OCI-LY7 (cell line): Measurements from ENCODE around the gene PRKAA1. TPM values are rescaled to one million over a fixed set of nuclear protein-coding genes. Genes with fewer than 3 reads are reported as not detected.
"Not testable (repeated sequence)": the region's sequence is repeated elsewhere in the genome, so short reads cannot be mapped to it uniquely, and the experiment has no call there.

Experiments
- BruUV-seq: library from RNA; stranded (reverse); fragments of 400-500 nt; replicated peaks from 2 replicates; lab custom pipeline; 2021; lab: Mats Ljungman, UMichigan
- CTCF ChIA-PET: fragments of 300-600 bp; sonication (Branson Sonifier 250); formaldehyde crosslinking; loops from one replicate; lab custom pipeline; 2022; ENCODE audit warnings: antibody characterized with exemption; ENCODE audit not compliant: unreplicated experiment; lab: Charles Lee
- POLR2A ChIA-PET: fragments of 300-600 bp; sonication (Branson Sonifier 250); formaldehyde crosslinking; loops from one replicate; lab custom pipeline; 2022; ENCODE audit warnings: antibody characterized with exemption; lab: Charles Lee
- DNase-seq: peaks from one replicate; pipeline ENCODE4 v3.0.0-alpha.2; 2015; ENCODE audit warnings: low spot score
- H2AFZ ChIP-seq: fragments of 200-600 bp; sonication (generic), shearing (Covaris generic); 2 replicates; pipeline ENCODE4 v1.6.1; 2014; ENCODE audit warnings: mild to moderate bottlenecking, antibody characterized with exemption, low read length, moderate library complexity
- H3K27ac ChIP-seq: fragments of 200-600 bp; sonication (generic); 2 replicates; pipeline ENCODE4 v1.5.1; 2014; ENCODE audit warnings: mixed run types, low read depth, mild to moderate bottlenecking, moderate library complexity, low read length, inconsistent platforms; ENCODE audit not compliant: poor library complexity, severe bottlenecking
- H3K36me3 ChIP-seq: fragments of 200-600 bp; sonication (generic); 2 replicates; pipeline ENCODE4 v1.6.1; 2014; ENCODE audit warnings: mild to moderate bottlenecking, antibody characterized with exemption, low read length, moderate library complexity, mixed read lengths; ENCODE audit not compliant: insufficient read depth
- H3K4me1 ChIP-seq: fragments of 200-600 bp; sonication (generic); 2 replicates; pipeline ENCODE4 v1.5.1; 2014; ENCODE audit warnings: mild to moderate bottlenecking, low read length; ENCODE audit not compliant: insufficient read depth, poor library complexity, severe bottlenecking
- H3K4me2 ChIP-seq: fragments of 200-600 bp; sonication (generic); 2 replicates; pipeline ENCODE4 v1.6.1; 2014; ENCODE audit warnings: mild to moderate bottlenecking, low read length
- H3K4me3 ChIP-seq: fragments of 200-600 bp; sonication (generic); 2 replicates; pipeline ENCODE4 v1.5.1; 2014; ENCODE audit warnings: mild to moderate bottlenecking, low read depth, low read length; ENCODE audit not compliant: poor library complexity, severe bottlenecking
- H3K79me2 ChIP-seq: fragments of 200-600 bp; sonication (generic); 2 replicates; pipeline ENCODE4 v1.6.1; 2016; ENCODE audit warnings: low read depth, mild to moderate bottlenecking, low read length, moderate library complexity, mixed read lengths; ENCODE audit not compliant: insufficient read depth
- H3K9me2 ChIP-seq: fragments of 200-600 bp; sonication (generic); 2 replicates; pipeline ENCODE4 v1.6.1; 2016; ENCODE audit warnings: mild to moderate bottlenecking, low read length, mixed read lengths; ENCODE audit not compliant: insufficient read depth
- H3K9me3 ChIP-seq: fragments of 200-600 bp; sonication (generic); 2 replicates; pipeline ENCODE4 v1.6.1; 2014; ENCODE audit warnings: mild to moderate bottlenecking, mixed run types, low read length, mixed read lengths
- H4K20me1 ChIP-seq: fragments of 200-600 bp; sonication (generic); 2 replicates; pipeline ENCODE4 v1.6.1; 2014; ENCODE audit warnings: mild to moderate bottlenecking, antibody characterized with exemption, low read length, moderate library complexity, mixed read lengths; ENCODE audit not compliant: insufficient read depth
- CTCF ChIP-seq: fragments of 200-600 bp; sonication (generic); conservative IDR thresholded peaks from 2 replicates; pipeline ENCODE4 v1.5.1; 2014; ENCODE audit warnings: mild to moderate bottlenecking, antibody characterized with exemption, low read length, moderate library complexity, mixed read lengths
- EZH2phosphoT487 ChIP-seq: fragments of 200-600 bp; sonication (generic); IDR thresholded peaks from 2 replicates; pipeline ENCODE4 v1.6.1; 2018; ENCODE audit warnings: low read depth, borderline replicate concordance, mild to moderate bottlenecking, mixed run types, antibody characterized with exemption, low read length, moderate library complexity, mixed read lengths
- intact Hi-C: fragments of 100-400 bp; cut with micrococcal nuclease; formaldehyde crosslinking; loops from one replicate; pipeline ENCODE4 v1.10.0; 2022; ENCODE audit not compliant: unreplicated experiment
- total RNA-seq, 2 experiments: library from RNA; depleted of rRNA in 1 of 2; stranded (reverse); fragments of >200 nt in 1 of 2; shearing (Covaris generic) in 1 of 2; gene quantifications; 2 replicates each; pipeline ENCODE4 v1.2.3, GENCODE V29; 2014 to 2022

PRKAA1 gene
- total RNA-seq, 2 experiments from 2014 or later, result 30.0 to 47.5 TPM

- H3K4me1 ChIP-seq, result peaks cover 8% of the 10 kb centered on the region
- H3K9me3 ChIP-seq, result no peaks in the 10 kb centered on the region
- BruUV-seq, result no TSS peak
- H3K79me2 ChIP-seq, result peaks cover 28% of the 10 kb centered on the region; the same call in 1 of the 2 replicates
- intact Hi-C loops, result no loop called here
- no peak overlapping the region for H3K4me2 ChIP-seq
- H4K20me1 ChIP-seq, result peaks cover 47% of the 10 kb centered on the region
- CTCF ChIA-PET, result no interaction called here
- no peak overlapping the region for H2AFZ ChIP-seq
- H3K4me3 ChIP-seq, result no peak overlapping the region
- POLR2A ChIA-PET, result interaction anchor here (0.5 kb wide), 1 partner anchor 14 kb away, joined by 6 read pairs; no protein-coding TSS in a partner anchor
- DNase-seq, result no peak
- no peaks in the 10 kb centered on the region for H3K9me2 ChIP-seq
- TF ChIP-seq CTCF (no peak), EZH2phosphoT487 (no peak)
- peaks cover 92% of the 10 kb centered on the region for H3K36me3 ChIP-seq
- peak overlapping the region; percentile 1 for H3K27ac ChIP-seq
Observed at GRCh38 chr5:40827188-40827977, 29.2 kb upstream of the PRKAA1 start.

DNA sequence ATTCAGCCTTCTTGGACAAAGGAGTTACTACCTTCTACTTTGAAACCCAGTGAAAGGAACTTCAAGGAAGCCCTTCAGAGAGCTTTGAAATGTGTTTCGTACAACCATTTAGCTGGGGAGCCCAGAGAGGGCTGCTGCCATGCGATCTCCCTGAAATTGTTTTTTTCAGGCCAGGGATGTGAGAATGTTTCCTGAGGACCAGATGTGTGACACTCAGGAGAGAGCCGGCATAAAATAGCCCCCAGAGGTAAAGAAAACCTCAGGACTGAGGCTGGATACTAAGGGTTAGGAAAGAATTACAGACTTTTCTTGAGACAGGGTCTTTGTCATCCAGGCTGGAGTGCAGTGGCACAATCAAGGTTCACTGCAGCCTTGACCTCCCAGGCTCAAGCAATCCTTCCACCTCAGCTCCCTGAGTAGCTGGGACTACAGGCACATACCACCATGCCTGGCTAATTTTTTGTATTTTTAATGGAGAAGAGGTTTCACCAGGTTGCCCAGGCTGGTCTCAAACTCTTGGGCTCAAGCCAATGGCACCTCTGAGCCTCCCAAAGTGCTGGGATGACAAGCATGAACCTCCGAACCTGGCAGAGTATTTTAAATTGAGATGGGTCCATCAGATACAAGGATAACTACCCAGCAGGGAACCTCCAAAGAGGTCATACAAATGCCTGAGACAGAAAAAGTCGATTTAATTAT is 28.5 kb upstream of the PRKAA1 start:
- H3K4me2 ChIP-seq, result no peak overlapping the region
- BruUV-seq, result no TSS peak
- peak overlapping the region; percentile 1 for H3K27ac ChIP-seq
- peaks cover 40% of the 10 kb centered on the region for H4K20me1 ChIP-seq
- CTCF ChIA-PET, result no interaction called here
- TF ChIP-seq EZH2phosphoT487, result no peak
- no peak for TF ChIP-seq CTCF
- H3K9me3 ChIP-seq, result no peaks in the 10 kb centered on the region
- peaks cover under 1% of the 10 kb centered on the region for H3K4me1 ChIP-seq
- POLR2A ChIA-PET, result interaction anchor here (0.5 to 1.2 kb wide), 2 partner anchors 14 to 15 kb away, joined by 4 to 6 read pairs; partner anchors contain the start of gene CARD6
- peaks cover 21% of the 10 kb centered on the region; the same call in 1 of the 2 replicates for H3K79me2 ChIP-seq
- peaks cover 88% of the 10 kb centered on the region for H3K36me3 ChIP-seq
- H3K4me3 ChIP-seq, result no peak overlapping the region
- no peaks in the 10 kb centered on the region for H3K9me2 ChIP-seq
- intact Hi-C loops, result no loop called here
- H2AFZ ChIP-seq, result no peak overlapping the region
- DNase-seq, result no peak

DNA sequence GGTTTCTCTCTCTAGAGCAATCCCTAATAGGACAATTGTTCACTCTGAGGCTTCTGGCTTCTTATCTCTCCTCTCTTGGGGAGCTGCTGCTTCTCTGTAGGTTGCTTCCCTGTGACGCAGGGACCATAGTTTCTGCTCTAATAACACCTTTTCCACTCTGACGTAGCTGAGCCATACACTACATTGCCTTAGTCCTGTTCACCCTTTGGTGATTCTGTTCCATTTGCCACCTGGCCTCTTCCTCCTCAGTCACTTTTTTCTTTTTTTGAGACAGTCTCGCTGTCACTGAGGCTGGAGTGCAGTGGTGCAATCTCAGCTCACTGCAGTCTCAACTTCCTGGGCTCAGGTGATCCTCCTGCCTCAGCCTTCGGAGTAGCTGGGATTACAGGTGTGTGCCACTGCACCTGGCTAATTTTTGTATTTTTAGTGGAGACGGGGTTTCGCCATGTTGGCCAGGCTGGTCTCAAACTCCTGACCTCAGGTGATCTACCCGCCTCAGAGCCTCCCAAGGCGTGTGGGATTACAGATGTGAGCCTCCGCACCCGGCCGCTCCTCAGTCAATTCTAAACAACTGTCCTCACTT is 27.4 kb upstream of the PRKAA1 start:
- H3K27ac ChIP-seq, H2AFZ ChIP-seq, CTCF ChIA-PET, H3K9me3 ChIP-seq, intact Hi-C loops, DNase-seq, H3K4me2 ChIP-seq, BruUV-seq, H3K4me1 ChIP-seq, H3K4me3 ChIP-seq, H3K9me2 ChIP-seq: not testable (repeated sequence)
- H4K20me1 ChIP-seq, result peaks cover 29% of the 10 kb centered on the region
- H3K36me3 ChIP-seq, result peaks cover 77% of the 10 kb centered on the region
- peaks cover 10% of the 10 kb centered on the region; the same call in 1 of the 2 replicates for H3K79me2 ChIP-seq
- POLR2A ChIA-PET, result interaction anchor here (1.2 kb wide), 1 partner anchor 16 kb away, joined by 4 read pairs; the partner anchor contains the start of gene CARD6
